Transverse colon (tissue), 4 donors: ENCODE data around the gene PITPNM1. TPM values are rescaled to one million over a fixed set of nuclear protein-coding genes. Genes with fewer than 3 reads are reported as not detected.

ENCODE experiments used
- DNase-seq: peaks from one replicate; pipeline ENCODE4 v3.0.0-alpha.2; 2019
- H3K27ac ChIP-seq, 4 donors: fragments of 200-600 bp; sonication (generic); 2 replicates each; pipeline ENCODE4 v1.5.1; 2016 to 2018; ENCODE audit warnings: inconsistent platforms in 4 of 4
- H3K27me3 ChIP-seq: fragments of 200-600 bp; sonication (generic); 2 replicates; pipeline ENCODE4 v1.5.1; 2017; ENCODE audit warnings: inconsistent platforms
- H3K36me3 ChIP-seq, 4 donors: fragments of 200-600 bp; sonication (generic); 2 replicates each; pipeline ENCODE4 v1.5.1; 2017 to 2019; ENCODE audit warnings: inconsistent platforms in 4 of 4
- H3K4me1 ChIP-seq, 4 donors: fragments of 200-600 bp; sonication (generic); 2 replicates each; pipeline ENCODE4 v1.5.1; 2017 to 2020; ENCODE audit warnings: inconsistent platforms in 4 of 4
- H3K4me3 ChIP-seq, 4 donors: fragments of 200-600 bp; sonication (generic); 1 replicate in 1 of 4; 2 replicates in 3 of 4; pipeline versions ENCODE4 v1.5.1 to v1.6.1; 2017 to 2019; ENCODE audit warnings: inconsistent platforms in 4 of 4
- H3K9me3 ChIP-seq, 2 donors: fragments of 200-600 bp; sonication (generic); 2 replicates each; pipeline ENCODE4 v1.5.1; 2017 to 2019; ENCODE audit warnings: inconsistent platforms in 2 of 2
- EP300 ChIP-seq: sonication (generic); formaldehyde crosslinking; IDR thresholded peaks from one replicate; pipeline ENCODE4 v1.6.1; 2017; ENCODE audit warnings: antibody characterized with exemption, low read depth
- POLR2A ChIP-seq: fragments of 450-650 bp; IDR thresholded peaks from one replicate; pipeline ENCODE4 v1.6.1; 2016; ENCODE audit warnings: antibody characterized with exemption, mild to moderate bottlenecking, moderate library complexity
- POLR2AphosphoS5 ChIP-seq, 3 donors: sonication (generic); formaldehyde crosslinking; IDR thresholded peaks; one replicate each; pipeline ENCODE4 v1.6.1; 2016; ENCODE audit warnings: antibody characterized with exemption in 3 of 3
- WGBS, 2 donors: methylation state at CpG; one replicate each; pipeline ENCODE4 v1.1.5; 2018; ENCODE audit warnings: low coverage in 1 of 2; 5-methylcytosine and 5-hydroxymethylcytosine counted together
- in situ Hi-C, 4 donors: fragments of 200-750 bp; cut with MboI; loops; one replicate each; pipeline versions ENCODE4 v1.15.0 to v1.15.1; 2017; ENCODE audit warnings: low sequenced_read_pairs in 3 of 4, low pct_ligation_motif_present in 1 of 4, low pct_unique_long_range_greater_than_20kb in 1 of 4
- intact Hi-C: fragments of 100-400 bp; cut with DNase I; formaldehyde crosslinking; loops from one replicate; pipeline ENCODE4 v1.15.1; 2023; ENCODE audit warnings: low total_unique reads
- total RNA-seq, 4 donors: library from RNA; depleted of rRNA; stranded (reverse); fragments of >200 nt; gene quantifications; one replicate each; pipeline ENCODE4 v1.1.0, GENCODE V29; 2016
- TF ChIP-seq, protein P1 (sequence below), 5 experiments: fragments of 200-600 bp in 3 of 5; fragments of 450-650 bp in 2 of 5; sonication (generic) in 3 of 5; IDR thresholded peaks; 1 replicate in 2 of 5; 2 replicates in 3 of 5; pipeline ENCODE4 v1.5.1; 2016 to 2017; ENCODE audit warnings: antibody characterized with exemption in 5 of 5, inconsistent platforms in 3 of 5, mild to moderate bottlenecking in 2 of 5, moderate library complexity in 1 of 5

PITPNM1 gene
- total RNA-seq, 4 donors from 2014 or later = 23.5 to 451 (median 60.8) TPM

DNA sequence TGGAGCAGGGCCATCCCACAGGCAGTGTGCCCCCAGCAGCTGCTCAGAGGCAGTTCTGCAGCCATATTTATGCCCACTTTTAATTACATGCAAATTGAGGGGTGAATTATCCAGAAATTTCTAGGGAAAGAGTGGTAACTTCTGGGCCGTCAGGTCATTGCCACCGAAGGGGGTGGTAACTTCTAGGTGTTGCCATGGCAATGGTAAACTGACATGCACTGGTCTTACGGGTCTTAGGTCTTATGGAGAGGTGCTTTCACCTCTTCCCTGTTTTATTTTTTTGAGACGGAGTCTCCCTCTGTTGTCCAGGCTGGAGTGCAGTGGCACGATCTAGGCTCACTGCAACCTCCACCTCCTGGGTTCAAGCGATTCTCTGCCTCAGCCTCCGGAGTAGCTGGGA is 32.3 kb downstream of the PITPNM1 start:
- Histone ChIP-seq H3K4me1 (peaks cover 3 to 12% (median 10%) of the 10 kb centered on the region in 4 donors), H3K9me3 (no peaks in the 10 kb centered on the region), H3K27ac (no peak overlapping the region), H3K27me3 (no peaks in the 10 kb centered on the region), H3K4me3 (no peak overlapping the region), H3K36me3 (no peaks in the 10 kb centered on the region)
- intact Hi-C loops = no loop called here
- 75% methylated on average over 6 to 7 of the region's 7 CpGs for WGBS, 2 donors
- TF ChIP-seq POLR2A = no peak
- no peak for TF ChIP-seq EP300
- no peak for TF ChIP-seq POLR2AphosphoS5 (IDR thresholded peaks at IDR 0.05)
- TF ChIP-seq, protein P1, sequence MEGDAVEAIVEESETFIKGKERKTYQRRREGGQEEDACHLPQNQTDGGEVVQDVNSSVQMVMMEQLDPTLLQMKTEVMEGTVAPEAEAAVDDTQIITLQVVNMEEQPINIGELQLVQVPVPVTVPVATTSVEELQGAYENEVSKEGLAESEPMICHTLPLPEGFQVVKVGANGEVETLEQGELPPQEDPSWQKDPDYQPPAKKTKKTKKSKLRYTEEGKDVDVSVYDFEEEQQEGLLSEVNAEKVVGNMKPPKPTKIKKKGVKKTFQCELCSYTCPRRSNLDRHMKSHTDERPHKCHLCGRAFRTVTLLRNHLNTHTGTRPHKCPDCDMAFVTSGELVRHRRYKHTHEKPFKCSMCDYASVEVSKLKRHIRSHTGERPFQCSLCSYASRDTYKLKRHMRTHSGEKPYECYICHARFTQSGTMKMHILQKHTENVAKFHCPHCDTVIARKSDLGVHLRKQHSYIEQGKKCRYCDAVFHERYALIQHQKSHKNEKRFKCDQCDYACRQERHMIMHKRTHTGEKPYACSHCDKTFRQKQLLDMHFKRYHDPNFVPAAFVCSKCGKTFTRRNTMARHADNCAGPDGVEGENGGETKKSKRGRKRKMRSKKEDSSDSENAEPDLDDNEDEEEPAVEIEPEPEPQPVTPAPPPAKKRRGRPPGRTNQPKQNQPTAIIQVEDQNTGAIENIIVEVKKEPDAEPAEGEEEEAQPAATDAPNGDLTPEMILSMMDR (IDR thresholded peaks at IDR 0.05) = no peak
- DNase-seq = no peak
- in situ Hi-C loops = no loop called here

DNA sequence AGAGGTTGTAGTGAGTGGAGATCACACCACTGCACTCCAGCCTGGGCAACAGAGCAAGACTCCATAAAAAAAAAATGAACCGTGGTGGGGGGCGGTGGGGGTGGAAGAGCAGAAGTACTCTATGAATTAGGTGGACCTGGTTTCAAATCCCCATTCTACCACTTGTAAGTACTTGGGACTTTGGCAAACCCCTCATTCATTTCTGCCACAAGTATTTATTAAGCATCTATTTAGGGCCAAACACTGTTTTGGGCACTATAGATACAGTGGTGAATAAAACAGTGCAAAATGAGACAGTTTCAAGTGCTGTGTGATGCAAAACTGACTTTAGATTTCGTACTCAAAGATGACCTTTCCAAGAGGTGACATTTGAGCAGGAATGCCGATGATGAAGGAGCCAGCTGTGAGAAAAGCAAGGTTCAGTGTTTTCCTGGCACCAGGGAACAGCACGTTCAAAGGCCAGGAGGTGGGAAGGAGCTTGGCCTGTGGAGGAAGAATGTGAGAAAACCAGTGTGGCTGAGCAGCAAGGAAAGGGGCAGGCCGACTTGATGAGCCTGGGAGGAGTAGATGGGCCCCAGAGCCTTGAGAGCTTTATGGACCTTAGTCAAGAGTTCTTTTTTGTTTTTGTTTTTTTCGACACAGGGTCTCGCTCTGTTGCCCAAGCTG is 34.7 kb downstream of the PITPNM1 start:
- no peak overlapping the region for H3K27ac ChIP-seq
- intact Hi-C loops = no loop called here
- DNase-seq = no peak
- no peak overlapping the region for H3K4me3 ChIP-seq
- in situ Hi-C loops = no loop called here
- H3K27me3 ChIP-seq = no peaks in the 10 kb centered on the region
- peaks cover 9 to 27% (median 20%) of the 10 kb centered on the region in 4 donors for H3K4me1 ChIP-seq
- no peak for TF ChIP-seq POLR2A
- TF ChIP-seq, protein P1 (IDR thresholded peaks at IDR 0.05) = no peak
- no peak for TF ChIP-seq EP300
- no peak for TF ChIP-seq POLR2AphosphoS5 (IDR thresholded peaks at IDR 0.05)
- H3K36me3 ChIP-seq = no peaks in the 10 kb centered on the region
- H3K9me3 ChIP-seq = no peaks in the 10 kb centered on the region
- 72 to 73% methylated on average over 6 to 8 of the region's 8 CpGs for WGBS, 2 donors

DNA sequence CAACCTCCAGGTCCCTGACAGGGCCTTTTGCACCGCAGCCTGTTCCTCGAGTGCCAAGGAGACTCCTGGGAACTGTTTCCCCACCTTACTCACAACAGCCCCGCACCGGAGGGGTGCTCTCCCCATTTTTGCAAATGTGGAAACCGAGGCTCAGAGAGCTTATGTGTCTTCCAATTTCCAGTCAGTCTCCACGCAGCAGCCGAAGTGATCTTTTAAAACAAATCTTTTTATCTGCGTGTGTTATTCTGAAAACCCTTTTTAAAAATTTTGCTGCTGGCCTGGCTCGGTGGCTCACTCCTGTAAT is 35.7 kb downstream of the PITPNM1 start:
- Histone ChIP-seq H3K36me3 (no peaks in the 10 kb centered on the region), H3K27ac (peak overlapping the region; percentile 86 to 90 (median 90)), H3K9me3 (no peaks in the 10 kb centered on the region), H3K4me1 (peaks cover 16 to 32% (median 27%) of the 10 kb centered on the region in 4 donors), H3K27me3 (no peaks in the 10 kb centered on the region), H3K4me3 (peak overlapping the region; percentile 23 to 82 (median 66))
- WGBS, 2 donors = 8% methylated on average over 8 of the region's 9 CpGs; no CpG with 5 or more reads in 1 of the 2 donors
- in situ Hi-C loops (no loop called here), intact Hi-C loops (no loop called here)
- no peak for TF ChIP-seq EP300
- no peak for TF ChIP-seq POLR2AphosphoS5 (IDR thresholded peaks at IDR 0.05)
- TF ChIP-seq POLR2A = no peak
- TF ChIP-seq, protein P1 (IDR thresholded peaks at IDR 0.05) = peak in 1 of 5 experiments; percentile 5
- no peak for DNase-seq

DNA sequence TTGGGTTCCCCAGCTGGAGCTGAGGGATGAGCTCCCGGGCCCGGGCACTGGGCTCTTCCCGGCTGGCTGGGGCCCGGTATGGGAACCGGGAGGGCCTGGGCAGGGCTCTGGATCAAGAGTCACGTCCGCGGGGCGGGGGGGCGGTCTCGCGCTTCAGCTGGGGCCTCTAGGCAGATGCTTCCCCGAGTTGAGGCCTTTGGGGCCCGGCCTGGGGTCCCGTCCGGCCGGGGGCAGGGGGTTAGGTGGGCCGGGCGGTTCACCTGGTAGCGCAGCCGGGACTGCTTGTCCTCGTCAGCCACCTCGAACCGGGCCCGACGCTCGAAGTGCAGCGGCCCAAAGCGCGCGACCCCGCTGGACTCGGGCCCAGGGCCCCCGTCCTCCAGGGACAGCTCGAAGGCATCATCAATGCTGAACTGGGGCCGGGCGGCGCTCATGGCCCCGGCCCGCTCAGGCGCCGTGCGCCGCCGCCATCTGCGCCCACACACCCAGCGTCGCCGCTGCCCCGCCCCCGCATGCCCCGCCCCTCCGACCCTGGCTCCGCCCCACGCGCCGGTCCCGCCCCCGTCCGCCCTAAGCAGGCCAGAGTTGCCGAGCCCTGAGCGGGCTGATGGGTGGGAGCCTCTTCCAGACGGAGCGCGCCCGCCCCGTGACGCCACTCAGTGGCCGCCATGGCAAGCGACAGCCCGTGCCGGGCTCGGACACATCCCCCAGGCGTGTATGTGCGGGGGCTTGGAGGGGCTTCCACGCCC is 36.2 kb downstream of the PITPNM1 start, which contains the start of gene TMEM134:
TMEM134 (minus strand) TSS at position 493 of the 749 bp plus-strand sequence; CDS start at position 434, 59 bp downstream.
- WGBS, 2 donors = 1% methylated on average over 25 of the region's 76 CpGs; no CpG with 5 or more reads in 1 of the 2 donors
- Histone ChIP-seq H3K4me3 (peak within 1 kb of the TSS; percentile 53 to 82 (median 80)), H3K27me3 (no peaks in the 10 kb centered on the region), H3K9me3 (no peaks in the 10 kb centered on the region), H3K27ac (peak within 1 kb of the TSS; percentile 86 to 90 (median 90)), H3K36me3 (no peaks in the 10 kb centered on the region), H3K4me1 (peaks cover 20 to 37% (median 32%) of the 10 kb centered on the region in 4 donors)
- TF ChIP-seq, protein P1 (IDR thresholded peaks at IDR 0.05) = peak; percentile 24 to 61 (median 41)
- TF ChIP-seq POLR2A = peak; percentile 88
- TF ChIP-seq POLR2AphosphoS5 (IDR thresholded peaks at IDR 0.05) = peak; percentile 61 to 91 (median 86)
- TF ChIP-seq EP300 = no peak
- in situ Hi-C loops = no loop called here
- DNase-seq = peak; percentile 94
- intact Hi-C loops = no loop called here
